Endothelial cell of hepatic sinusoid (primary cell): ENCODE data around the gene CLEC3B.

Experiments
- in situ Hi-C: cut with HindIII; loops from 2 replicates; pipeline ENCODE4 v1.10.0; 2017; ENCODE audit warnings: low sequenced_read_pairs

Gene CLEC3B

GRCh38 chr3:45002720-45003119 lies 23.4 kb upstream of the CLEC3B start:
- in situ Hi-C loops: no loop called here

- in situ Hi-C loops: no loop called here
Measured at GRCh38 chr3:45003406-45003805, 22.7 kb upstream of the CLEC3B start.

- in situ Hi-C loops: no loop called here
Measured at GRCh38 chr3:45003859-45004258, 22.2 kb upstream of the CLEC3B start.

GRCh38 chr3:45007091-45007490 lies 19.0 kb upstream of the CLEC3B start:
- in situ Hi-C loops: no loop called here

GRCh38 chr3:45008117-45008516 lies 18.0 kb upstream of the CLEC3B start:
- in situ Hi-C loops: no loop called here

GRCh38 chr3:45009868-45010267 lies 16.2 kb upstream of the CLEC3B start:
- in situ Hi-C loops: no loop called here

- in situ Hi-C loops: no loop called here
Measured at GRCh38 chr3:45010811-45011333, 15.2 kb upstream of the CLEC3B start.

- in situ Hi-C loops: no loop called here
Measured at GRCh38 chr3:45011756-45012508, 14.2 kb upstream of the CLEC3B start.

- in situ Hi-C loops: no loop called here
Measured at GRCh38 chr3:45012577-45012976, 13.5 kb upstream of the CLEC3B start.

GRCh38 chr3:45016916-45017315 lies 9.2 kb upstream of the CLEC3B start:
- in situ Hi-C loops: no loop called here

- in situ Hi-C loops: no loop called here
Measured at GRCh38 chr3:45017821-45018220, 8.3 kb upstream of the CLEC3B start.

- in situ Hi-C loops: no loop called here
Measured at GRCh38 chr3:45020534-45020933, 5.6 kb upstream of the CLEC3B start.

GRCh38 chr3:45021524-45022297 lies 4.4 kb upstream of the CLEC3B start:
- in situ Hi-C loops: no loop called here

GRCh38 chr3:45023675-45024074 lies 2.4 kb upstream of the CLEC3B start:
- in situ Hi-C loops: no loop called here

- in situ Hi-C loops: loop anchor here (25.0 kb wide), 2 partner anchors 488 to 638 kb away; no protein-coding TSS in a partner anchor
Measured at GRCh38 chr3:45024542-45025255, 1.4 kb upstream of the CLEC3B start.

- in situ Hi-C loops: loop anchor here (25.0 kb wide), 2 partner anchors 485 to 635 kb away; no protein-coding TSS in a partner anchor
Measured at GRCh38 chr3:45026957-45027356, 854 bp downstream of the CLEC3B start.

- in situ Hi-C loops: loop anchor here (25.0 kb wide), 2 partner anchors 485 to 635 kb away; no protein-coding TSS in a partner anchor
Measured at GRCh38 chr3:45027441-45027840, 1.3 kb downstream of the CLEC3B start.

GRCh38 chr3:45029216-45029615 lies 3.1 kb downstream of the CLEC3B start:
- in situ Hi-C loops: loop anchor here (25.0 kb wide), 2 partner anchors 483 to 633 kb away; no protein-coding TSS in a partner anchor

GRCh38 chr3:45029661-45030060 lies 3.6 kb downstream of the CLEC3B start:
- in situ Hi-C loops: loop anchor here (25.0 kb wide), 2 partner anchors 483 to 633 kb away; no protein-coding TSS in a partner anchor

GRCh38 chr3:45031531-45031930 lies 5.4 kb downstream of the CLEC3B start:
- in situ Hi-C loops: loop anchor here (25.0 kb wide), 2 partner anchors 481 to 631 kb away; no protein-coding TSS in a partner anchor

- in situ Hi-C loops: loop anchor here (25.0 kb wide), 2 partner anchors 480 to 630 kb away; no protein-coding TSS in a partner anchor
Measured at GRCh38 chr3:45032113-45032512, 6.0 kb downstream of the CLEC3B start.
